PC-3 (cell line): ENCODE data around the gene WFDC10A.

Experiments
- CTCF ChIP-seq: fragments of 300-600 bp; sonication (generic); conservative IDR thresholded peaks from 2 replicates; pipeline ENCODE4 v1.5.1; 2017; ENCODE audit warnings: antibody characterized with exemption, low read depth, mild to moderate bottlenecking, low read length
- EZH2phosphoT487 ChIP-seq: fragments of 300-600 bp; sonication (generic); IDR thresholded peaks from 2 replicates; pipeline ENCODE4 v1.6.1; 2018; ENCODE audit warnings: mild to moderate bottlenecking, antibody characterized with exemption, low read length, borderline replicate concordance

GRCh38 chr20:45612314-45612713 lies 17.2 kb upstream of the WFDC10A start:
- TF ChIP-seq EZH2phosphoT487 (no peak), CTCF (no peak)
